Globus pallidus (tissue), 1 donor: ENCODE data around the gene P3R3URF.
A peak's percentile ranks its signal among the peaks of the same experiment; 100 is the strongest.

ENCODE experiments used
- DNase-seq: peaks from one replicate; pipeline ENCODE4 v3.0.0-alpha.2; 2015; ENCODE audit warnings: low spot score

P3R3URF gene

GRCh38 chr1:46193984-46194570 is 17.8 kb upstream of the P3R3URF start:
- DNase-seq = no peak

- no peak for DNase-seq
Measured at GRCh38 chr1:46193285-46193684, 17.0 kb upstream of the P3R3URF start.

GRCh38 chr1:46192171-46192570 is 15.9 kb upstream of the P3R3URF start:
- DNase-seq = no peak

- no peak for DNase-seq
Measured at GRCh38 chr1:46191033-46191701, 14.9 kb upstream of the P3R3URF start.

GRCh38 chr1:46190539-46190938 is 14.3 kb upstream of the P3R3URF start:
- no peak for DNase-seq

GRCh38 chr1:46188295-46189030 is 12.2 kb upstream of the P3R3URF start:
- DNase-seq = no peak

GRCh38 chr1:46187106-46187869 is 11.0 kb upstream of the P3R3URF start:
- DNase-seq = no peak

- DNase-seq = no peak
Measured at GRCh38 chr1:46186076-46186475, 9.8 kb upstream of the P3R3URF start.

- DNase-seq = no peak
Measured at GRCh38 chr1:46184920-46185658, 8.8 kb upstream of the P3R3URF start.

GRCh38 chr1:46183926-46184557 is 7.8 kb upstream of the P3R3URF start:
- no peak for DNase-seq

- DNase-seq = no peak
Measured at GRCh38 chr1:46183079-46183847, 7.0 kb upstream of the P3R3URF start.

- DNase-seq = no peak
Measured at GRCh38 chr1:46181343-46182260, 5.3 kb upstream of the P3R3URF start.

- DNase-seq = peak; percentile 49
Measured at GRCh38 chr1:46180082-46180616, 3.9 kb upstream of the P3R3URF start.

- peak; percentile 88 for DNase-seq
Measured at GRCh38 chr1:46179138-46180081, 3.1 kb upstream of the P3R3URF start.

GRCh38 chr1:46175243-46175642 is 1.0 kb downstream of the P3R3URF start:
- DNase-seq = no peak

GRCh38 chr1:46174448-46175231 is 1.6 kb downstream of the P3R3URF start, which contains the start of gene TSPAN1:
Gene TSPAN1 (plus strand): TSS chr1:46175087. CDS start chr1:46181108, 6,021 bp downstream.
- DNase-seq = no peak

GRCh38 chr1:46173361-46173856 is 2.9 kb downstream of the P3R3URF start:
- DNase-seq = no peak
